ENCODE data around the gene PLIN4. TPM values are rescaled to one million over a fixed set of nuclear protein-coding genes. Genes with fewer than 3 reads are reported as not detected.
"Not testable (repeated sequence)": the region's sequence is repeated elsewhere in the genome, so short reads cannot be mapped to it uniquely, and the experiment has no call there.

PLIN4 gene
- total RNA-seq, 1 donor from 2014 or later, result 1.3 TPM

DNA sequence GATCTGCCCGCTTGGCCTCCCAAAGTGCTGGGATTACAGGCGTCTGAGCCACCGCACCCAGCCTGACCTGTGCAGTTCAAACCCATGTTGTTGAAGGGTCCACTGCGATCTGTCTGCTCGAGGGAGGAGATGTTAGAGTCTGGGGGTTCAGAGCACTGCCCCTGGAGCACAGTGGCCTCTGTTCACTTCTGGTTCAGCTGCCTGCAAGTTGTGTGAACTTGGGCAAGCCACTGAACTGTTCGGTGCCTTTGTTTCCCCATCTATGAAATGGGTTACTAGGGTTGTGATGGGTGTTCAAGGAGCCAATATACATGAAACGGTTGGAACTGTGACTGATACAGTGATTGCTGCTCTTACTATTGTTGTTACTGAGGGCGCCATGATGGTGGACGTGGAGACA lies 15.0 kb upstream of the PLIN4 start:
- H3K4me1 Mint-ChIP-seq (ENCODE audit: low read depth), result no peaks in the 10 kb centered on the region
- no peak for DNase-seq (ENCODE audit: low spot score, unreplicated experiment)
- H3K27ac Mint-ChIP-seq, result no peak overlapping the region
- no peaks in the 10 kb centered on the region for H3K9me3 Mint-ChIP-seq (ENCODE audit: low read depth)
- TF ChIP-seq, protein P1, sequence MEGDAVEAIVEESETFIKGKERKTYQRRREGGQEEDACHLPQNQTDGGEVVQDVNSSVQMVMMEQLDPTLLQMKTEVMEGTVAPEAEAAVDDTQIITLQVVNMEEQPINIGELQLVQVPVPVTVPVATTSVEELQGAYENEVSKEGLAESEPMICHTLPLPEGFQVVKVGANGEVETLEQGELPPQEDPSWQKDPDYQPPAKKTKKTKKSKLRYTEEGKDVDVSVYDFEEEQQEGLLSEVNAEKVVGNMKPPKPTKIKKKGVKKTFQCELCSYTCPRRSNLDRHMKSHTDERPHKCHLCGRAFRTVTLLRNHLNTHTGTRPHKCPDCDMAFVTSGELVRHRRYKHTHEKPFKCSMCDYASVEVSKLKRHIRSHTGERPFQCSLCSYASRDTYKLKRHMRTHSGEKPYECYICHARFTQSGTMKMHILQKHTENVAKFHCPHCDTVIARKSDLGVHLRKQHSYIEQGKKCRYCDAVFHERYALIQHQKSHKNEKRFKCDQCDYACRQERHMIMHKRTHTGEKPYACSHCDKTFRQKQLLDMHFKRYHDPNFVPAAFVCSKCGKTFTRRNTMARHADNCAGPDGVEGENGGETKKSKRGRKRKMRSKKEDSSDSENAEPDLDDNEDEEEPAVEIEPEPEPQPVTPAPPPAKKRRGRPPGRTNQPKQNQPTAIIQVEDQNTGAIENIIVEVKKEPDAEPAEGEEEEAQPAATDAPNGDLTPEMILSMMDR (IDR thresholded peaks at IDR 0.05; ENCODE audit: unreplicated experiment), result no peak
- H3K27me3 Mint-ChIP-seq, result peaks cover 3% of the 10 kb centered on the region
- no peaks in the 10 kb centered on the region for H3K36me3 Mint-ChIP-seq (ENCODE audit: insufficient read depth)
- no peak overlapping the region for H3K4me3 Mint-ChIP-seq (ENCODE audit: low read depth)

DNA sequence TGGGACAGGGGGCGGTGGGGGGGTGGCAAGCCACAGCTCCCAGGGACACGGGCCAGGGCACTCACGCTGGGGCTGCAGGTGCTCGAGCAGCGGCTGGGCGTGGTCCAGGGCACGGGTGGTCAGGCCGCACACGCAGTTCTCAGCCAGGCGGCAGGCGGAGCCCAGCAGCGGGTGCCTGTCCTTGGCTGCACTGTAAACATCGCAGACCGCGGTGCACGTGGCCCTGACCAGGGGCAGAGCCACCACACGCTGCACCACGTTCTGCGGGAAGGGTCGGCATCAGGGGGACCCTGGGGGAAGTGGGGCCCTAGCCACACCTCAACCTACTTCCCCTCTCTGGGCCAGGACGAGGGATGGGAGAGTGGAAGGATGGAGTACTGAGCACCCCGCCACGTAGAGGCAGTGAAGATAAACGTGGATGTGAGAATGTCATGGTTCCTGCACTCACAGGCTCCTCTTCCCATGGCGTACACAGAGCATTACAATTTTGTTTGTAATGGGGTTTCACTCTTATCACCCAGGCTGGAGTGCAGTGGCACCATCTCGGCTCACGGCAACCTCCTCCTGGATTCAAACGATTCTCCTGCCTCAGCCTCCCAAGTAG lies 13.4 kb upstream of the PLIN4 start:
- TF ChIP-seq, protein P1 (IDR thresholded peaks at IDR 0.05; ENCODE audit: unreplicated experiment), result no peak
- Mint-ChIP-seq H3K9me3 (ENCODE audit: low read depth) (no peaks in the 10 kb centered on the region), H3K4me1 (ENCODE audit: low read depth) (no peaks in the 10 kb centered on the region), H3K27me3 (peaks cover 3% of the 10 kb centered on the region), H3K4me3 (ENCODE audit: low read depth) (no peak overlapping the region), H3K27ac (no peak overlapping the region), H3K36me3 (ENCODE audit: insufficient read depth) (no peaks in the 10 kb centered on the region)
- no peak for DNase-seq (ENCODE audit: low spot score, unreplicated experiment)

DNA sequence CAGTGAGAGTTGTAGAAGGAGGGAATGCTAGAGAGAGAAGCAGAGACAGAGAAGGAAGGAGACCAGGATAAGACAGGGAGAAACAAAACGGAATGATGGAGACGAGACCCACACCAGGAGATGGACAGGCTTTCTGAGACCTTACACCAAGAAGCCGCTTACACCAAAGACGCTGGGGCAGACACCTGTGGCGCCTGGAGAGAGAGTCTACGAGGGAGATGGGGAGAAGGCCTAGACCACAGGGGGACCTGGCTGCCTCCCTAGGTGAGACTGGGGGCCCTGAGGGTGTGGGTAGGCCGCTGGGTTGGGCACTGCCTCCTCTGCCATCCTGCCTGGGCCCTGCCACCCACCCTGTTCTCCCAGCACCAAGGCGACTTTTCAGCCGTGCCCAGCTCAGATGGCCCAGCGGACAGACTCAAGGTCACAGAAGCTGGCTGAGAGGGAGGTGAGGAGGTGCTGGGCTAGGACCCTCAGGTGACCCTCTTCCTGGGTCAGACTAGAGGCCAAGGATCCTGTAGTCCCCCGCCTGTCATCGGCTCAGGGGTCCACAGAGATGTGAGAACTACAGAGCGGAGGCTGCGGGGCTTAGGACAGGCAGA lies 11.7 kb upstream of the PLIN4 start:
- H3K27ac Mint-ChIP-seq, result no peak overlapping the region
- TF ChIP-seq, protein P1 (IDR thresholded peaks at IDR 0.05; ENCODE audit: unreplicated experiment), result no peak
- peaks cover 3% of the 10 kb centered on the region for H3K27me3 Mint-ChIP-seq
- no peaks in the 10 kb centered on the region for H3K36me3 Mint-ChIP-seq (ENCODE audit: insufficient read depth)
- no peak for DNase-seq (ENCODE audit: low spot score, unreplicated experiment)
- H3K9me3 Mint-ChIP-seq (ENCODE audit: low read depth), result no peaks in the 10 kb centered on the region
- H3K4me3 Mint-ChIP-seq (ENCODE audit: low read depth), result no peak overlapping the region
- H3K4me1 Mint-ChIP-seq (ENCODE audit: low read depth), result no peaks in the 10 kb centered on the region

DNA sequence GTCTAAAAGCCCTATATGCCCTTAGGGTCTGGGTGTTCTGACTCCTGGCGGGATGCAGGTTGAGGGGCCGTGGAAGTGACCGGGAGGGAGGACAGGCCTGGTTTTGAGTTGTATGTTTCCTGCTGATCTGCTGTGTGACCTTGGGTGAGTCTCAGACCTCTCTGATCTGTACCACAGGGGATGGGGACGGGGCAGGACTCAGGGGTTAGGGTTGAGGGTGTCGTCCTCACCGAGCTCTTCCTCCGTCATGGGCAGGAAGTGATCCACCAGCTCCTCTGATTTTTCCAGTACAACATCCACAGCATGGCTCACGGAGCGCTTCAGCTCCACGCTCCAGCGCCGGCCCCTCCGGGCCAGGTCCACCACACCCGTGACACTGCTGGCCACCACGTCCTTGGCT lies 10.6 kb upstream of the PLIN4 start:
- Mint-ChIP-seq H3K4me3 (ENCODE audit: low read depth) (no peak overlapping the region), H3K4me1 (ENCODE audit: low read depth) (no peaks in the 10 kb centered on the region), H3K36me3 (ENCODE audit: insufficient read depth) (no peaks in the 10 kb centered on the region), H3K9me3 (ENCODE audit: low read depth) (no peaks in the 10 kb centered on the region), H3K27me3 (peaks cover 3% of the 10 kb centered on the region), H3K27ac (no peak overlapping the region)
- TF ChIP-seq, protein P1 (IDR thresholded peaks at IDR 0.05; ENCODE audit: unreplicated experiment), result no peak
- DNase-seq (ENCODE audit: low spot score, unreplicated experiment), result no peak

DNA sequence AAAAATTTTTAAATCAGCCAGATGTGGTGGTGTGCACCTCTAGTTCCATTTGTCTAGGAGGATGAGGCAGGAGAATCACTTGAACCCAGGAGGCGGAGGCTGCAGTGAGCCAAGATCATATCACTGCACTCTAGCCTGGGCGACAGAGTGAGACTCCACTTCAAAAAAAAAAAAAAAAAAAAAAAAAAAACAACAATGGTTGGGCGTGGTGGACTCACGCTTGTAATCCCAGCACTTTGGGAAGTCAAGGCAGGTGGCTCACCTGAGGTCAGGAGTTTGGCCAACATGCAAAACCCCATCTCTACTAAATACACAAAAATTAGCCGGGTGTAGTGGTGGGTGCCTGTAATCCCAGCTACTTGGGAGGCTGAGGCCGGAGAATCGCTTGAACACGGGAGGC lies 9.1 kb upstream of the PLIN4 start:
- H3K4me1 Mint-ChIP-seq (ENCODE audit: low read depth); H3K27me3 Mint-ChIP-seq; H3K36me3 Mint-ChIP-seq (ENCODE audit: insufficient read depth); H3K4me3 Mint-ChIP-seq (ENCODE audit: low read depth); H3K9me3 Mint-ChIP-seq (ENCODE audit: low read depth); H3K27ac Mint-ChIP-seq; DNase-seq (ENCODE audit: low spot score, unreplicated experiment): not testable (repeated sequence)

DNA sequence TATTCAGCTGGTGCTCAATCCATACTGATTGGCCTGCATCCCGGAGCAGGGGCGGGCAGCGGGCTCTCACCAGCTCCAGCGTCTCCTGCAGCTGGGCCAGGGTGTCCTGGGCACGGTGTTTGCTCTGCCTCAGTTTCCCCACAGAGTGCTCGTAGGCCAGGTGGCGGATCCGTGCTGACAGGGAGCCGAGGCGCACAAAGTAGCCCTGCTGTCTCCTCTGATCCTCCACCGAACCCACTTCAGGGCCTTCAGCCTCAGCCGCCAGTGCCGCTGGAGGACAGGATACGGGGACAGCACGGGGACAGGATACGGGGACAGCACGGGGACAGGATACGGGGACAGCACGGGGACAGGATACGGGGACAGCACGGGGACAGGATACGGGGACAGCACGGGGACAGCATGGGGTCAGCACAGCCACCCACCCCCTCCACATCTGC lies 7.3 kb upstream of the PLIN4 start:
- Mint-ChIP-seq H3K27ac (no peak overlapping the region), H3K9me3 (ENCODE audit: low read depth) (no peaks in the 10 kb centered on the region), H3K4me1 (ENCODE audit: low read depth) (no peaks in the 10 kb centered on the region), H3K27me3 (peaks cover 9% of the 10 kb centered on the region), H3K36me3 (ENCODE audit: insufficient read depth) (no peaks in the 10 kb centered on the region), H3K4me3 (ENCODE audit: low read depth) (no peak overlapping the region)
- TF ChIP-seq, protein P1 (IDR thresholded peaks at IDR 0.05; ENCODE audit: unreplicated experiment), result no peak
- DNase-seq (ENCODE audit: low spot score, unreplicated experiment), result no peak
